Cardiac muscle cell (in vitro differentiated cells and primary cell): ENCODE data around the gene ZNF45. TPM values are rescaled to one million over a fixed set of nuclear protein-coding genes. Genes with fewer than 3 reads are reported as not detected.
A peak's percentile ranks its signal among the peaks of the same experiment; 100 is the strongest.
"Not testable (repeated sequence)": the region's sequence is repeated elsewhere in the genome, so short reads cannot be mapped to it uniquely, and the experiment has no call there.

Experiments
- DNase-seq, 2 donors: peaks; one replicate each; pipeline versions ENCODE4 v3.0.0 to v3.0.0-alpha.2; 2010 to 2017; ENCODE audit warnings: low read depth in 1 of 2, low spot score in 1 of 2
- H3K27ac ChIP-seq: fragments of 200-600 bp; sonication (generic); 2 replicates; pipeline ENCODE4 v1.5.1; 2016
- H3K27me3 ChIP-seq: fragments of 200-600 bp; sonication (generic); 2 replicates; pipeline ENCODE4 v1.6.0; 2016; ENCODE audit warnings: control low read depth
- H3K36me3 ChIP-seq: fragments of 200-600 bp; sonication (generic); 2 replicates; pipeline ENCODE4 v1.5.1; 2016; ENCODE audit warnings: control low read depth
- H3K4me1 ChIP-seq: fragments of 200-600 bp; sonication (generic); 2 replicates; pipeline ENCODE4 v1.8.1; 2017; ENCODE audit warnings: low read depth, mild to moderate bottlenecking, mixed run types
- H3K4me3 ChIP-seq: fragments of 200-600 bp; sonication (generic); 2 replicates; pipeline ENCODE4 v1.5.1; 2016; ENCODE audit warnings: mild to moderate bottlenecking
- H3K9me3 ChIP-seq: fragments of 200-600 bp; sonication (generic); 2 replicates; pipeline ENCODE4 v1.5.1; 2017; ENCODE audit warnings: low read depth, mild to moderate bottlenecking, control low read depth
- polyA plus RNA-seq: library from polyadenylated mRNA; unstranded; fragments of >200 nt; fragmentation: Nextera tagmentation; extraction: Ambion mirVana; gene quantifications from 2 replicates; pipeline ENCODE4 v1.2.1, GENCODE V29; 2016
- total RNA-seq: library from RNA; depleted of rRNA; stranded (reverse); fragments of >200 nt; gene quantifications from 2 replicates; pipeline ENCODE4 v1.2.3, GENCODE V29; 2016
- TF ChIP-seq, protein P1 (sequence below): IDR thresholded peaks from 2 replicates; pipeline ENCODE4 v1.5.1; 2012; ENCODE audit warnings: low read depth, mild to moderate bottlenecking, low read length

ZNF45 gene
- total and polyA plus RNA-seq, 2 experiments from 2014 or later: 7.9 to 14.3 TPM

DNA sequence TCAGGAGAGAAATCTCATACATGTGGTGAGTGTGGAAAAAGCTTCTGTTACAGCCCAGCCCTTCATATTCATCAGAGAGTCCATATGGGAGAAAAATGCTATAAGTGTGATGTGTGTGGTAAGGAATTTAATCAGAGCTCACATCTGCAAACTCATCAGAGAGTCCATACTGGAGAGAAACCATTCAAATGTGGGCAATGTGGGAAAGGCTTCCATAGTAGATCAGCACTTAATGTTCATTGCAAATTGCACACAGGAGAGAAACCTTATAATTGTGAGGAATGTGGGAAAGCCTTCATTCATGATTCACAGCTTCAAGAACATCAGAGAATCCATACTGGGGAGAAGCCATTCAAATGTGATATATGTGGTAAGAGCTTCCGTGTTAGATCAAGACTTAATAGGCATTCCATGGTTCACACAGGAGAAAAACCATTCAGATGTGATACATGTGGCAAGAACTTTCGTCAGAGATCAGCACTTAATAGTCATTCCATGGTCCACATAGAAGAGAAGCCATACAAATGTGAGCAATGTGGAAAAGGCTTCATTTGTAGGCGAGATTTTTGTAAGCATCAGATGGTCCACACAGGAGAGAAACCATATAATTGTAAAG, 31.1 kb upstream of the ZNF45 start:
- TF ChIP-seq, protein P1, sequence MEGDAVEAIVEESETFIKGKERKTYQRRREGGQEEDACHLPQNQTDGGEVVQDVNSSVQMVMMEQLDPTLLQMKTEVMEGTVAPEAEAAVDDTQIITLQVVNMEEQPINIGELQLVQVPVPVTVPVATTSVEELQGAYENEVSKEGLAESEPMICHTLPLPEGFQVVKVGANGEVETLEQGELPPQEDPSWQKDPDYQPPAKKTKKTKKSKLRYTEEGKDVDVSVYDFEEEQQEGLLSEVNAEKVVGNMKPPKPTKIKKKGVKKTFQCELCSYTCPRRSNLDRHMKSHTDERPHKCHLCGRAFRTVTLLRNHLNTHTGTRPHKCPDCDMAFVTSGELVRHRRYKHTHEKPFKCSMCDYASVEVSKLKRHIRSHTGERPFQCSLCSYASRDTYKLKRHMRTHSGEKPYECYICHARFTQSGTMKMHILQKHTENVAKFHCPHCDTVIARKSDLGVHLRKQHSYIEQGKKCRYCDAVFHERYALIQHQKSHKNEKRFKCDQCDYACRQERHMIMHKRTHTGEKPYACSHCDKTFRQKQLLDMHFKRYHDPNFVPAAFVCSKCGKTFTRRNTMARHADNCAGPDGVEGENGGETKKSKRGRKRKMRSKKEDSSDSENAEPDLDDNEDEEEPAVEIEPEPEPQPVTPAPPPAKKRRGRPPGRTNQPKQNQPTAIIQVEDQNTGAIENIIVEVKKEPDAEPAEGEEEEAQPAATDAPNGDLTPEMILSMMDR: no peak
- peak in 1 of 2 donors; percentile 2 for DNase-seq
- Histone ChIP-seq H3K27ac (no peak overlapping the region), H3K36me3 (peaks cover 31% of the 10 kb centered on the region), H3K9me3 (peaks cover 22% of the 10 kb centered on the region), H3K4me3 (no peak overlapping the region), H3K4me1 (no peaks in the 10 kb centered on the region), H3K27me3 (no peaks in the 10 kb centered on the region)

DNA sequence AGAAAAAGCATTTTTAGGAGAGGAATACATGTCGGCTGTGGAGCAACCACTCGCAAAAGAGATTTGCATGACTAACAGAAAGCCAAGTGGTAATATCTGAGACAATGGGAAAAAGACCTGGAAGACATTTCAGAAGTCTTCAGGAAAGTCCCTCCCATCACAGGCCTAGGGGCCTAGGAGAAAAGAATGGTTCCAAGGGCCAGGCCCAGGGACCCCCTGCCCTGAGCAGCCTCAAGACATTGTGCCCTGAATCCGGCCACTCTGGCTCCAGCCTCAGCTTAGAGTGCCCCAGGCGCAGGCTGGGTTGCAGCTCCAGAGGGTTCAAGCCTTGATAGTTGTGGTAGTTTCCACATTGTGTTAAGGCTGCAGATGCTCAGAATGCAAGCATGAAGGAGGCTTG, 25.3 kb upstream of the ZNF45 start:
- Histone ChIP-seq H3K9me3 (peaks cover 8% of the 10 kb centered on the region), H3K27ac (no peak overlapping the region), H3K27me3 (no peaks in the 10 kb centered on the region), H3K4me1 (no peaks in the 10 kb centered on the region), H3K36me3 (peaks cover 6% of the 10 kb centered on the region), H3K4me3 (no peak overlapping the region)
- no peak for DNase-seq
- TF ChIP-seq, protein P1: no peak

DNA sequence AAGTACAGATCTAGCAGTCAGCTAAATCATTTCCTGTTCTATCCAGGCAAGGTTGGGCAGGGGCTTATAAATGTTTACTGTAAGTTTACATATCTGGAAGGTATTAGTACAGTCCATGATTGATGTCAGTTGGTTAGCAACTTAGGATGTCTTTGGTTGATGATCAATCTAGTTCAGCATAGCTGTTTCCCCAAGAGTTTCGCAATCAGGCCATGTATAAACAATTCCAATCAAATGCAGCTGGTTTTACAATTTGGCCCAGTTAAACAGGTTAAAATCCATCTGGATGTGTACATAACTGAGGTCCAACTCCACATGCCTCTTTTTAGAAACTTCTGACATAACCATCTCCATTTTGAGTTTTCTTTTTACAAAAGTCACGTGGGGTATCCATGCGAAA, 22.8 kb upstream of the ZNF45 start:
- peak in 1 of 2 donors; percentile 15 for DNase-seq
- TF ChIP-seq, protein P1: no peak
- Histone ChIP-seq H3K27ac (no peak overlapping the region), H3K4me3 (no peak overlapping the region), H3K36me3 (no peaks in the 10 kb centered on the region), H3K4me1 (no peaks in the 10 kb centered on the region), H3K9me3 (peaks cover 3% of the 10 kb centered on the region), H3K27me3 (no peaks in the 10 kb centered on the region)

DNA sequence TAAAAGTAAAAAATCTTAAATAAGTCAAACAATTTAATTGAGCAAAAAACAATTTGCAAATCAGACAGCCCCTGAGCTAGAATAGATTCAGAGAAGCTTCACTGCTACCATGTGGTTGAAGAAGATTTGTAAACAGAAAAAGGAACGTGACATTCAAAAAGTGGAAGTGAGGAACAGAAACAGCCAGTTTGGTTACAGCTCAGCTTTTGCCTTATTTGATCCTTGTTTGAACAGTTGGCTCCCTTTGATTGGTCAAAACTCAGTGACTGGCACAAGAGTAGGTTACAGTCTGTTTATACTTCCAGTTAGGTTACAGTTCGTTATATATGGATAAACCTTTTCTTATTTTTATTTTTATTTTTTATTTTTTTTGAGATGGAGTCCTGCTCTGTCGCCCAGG, 21.7 kb upstream of the ZNF45 start:
- Histone ChIP-seq H3K4me1 (no peaks in the 10 kb centered on the region), H3K27ac (no peak overlapping the region), H3K27me3 (no peaks in the 10 kb centered on the region), H3K9me3 (no peaks in the 10 kb centered on the region), H3K4me3 (no peak overlapping the region), H3K36me3 (no peaks in the 10 kb centered on the region)
- DNase-seq: no peak
- TF ChIP-seq, protein P1: no peak

DNA sequence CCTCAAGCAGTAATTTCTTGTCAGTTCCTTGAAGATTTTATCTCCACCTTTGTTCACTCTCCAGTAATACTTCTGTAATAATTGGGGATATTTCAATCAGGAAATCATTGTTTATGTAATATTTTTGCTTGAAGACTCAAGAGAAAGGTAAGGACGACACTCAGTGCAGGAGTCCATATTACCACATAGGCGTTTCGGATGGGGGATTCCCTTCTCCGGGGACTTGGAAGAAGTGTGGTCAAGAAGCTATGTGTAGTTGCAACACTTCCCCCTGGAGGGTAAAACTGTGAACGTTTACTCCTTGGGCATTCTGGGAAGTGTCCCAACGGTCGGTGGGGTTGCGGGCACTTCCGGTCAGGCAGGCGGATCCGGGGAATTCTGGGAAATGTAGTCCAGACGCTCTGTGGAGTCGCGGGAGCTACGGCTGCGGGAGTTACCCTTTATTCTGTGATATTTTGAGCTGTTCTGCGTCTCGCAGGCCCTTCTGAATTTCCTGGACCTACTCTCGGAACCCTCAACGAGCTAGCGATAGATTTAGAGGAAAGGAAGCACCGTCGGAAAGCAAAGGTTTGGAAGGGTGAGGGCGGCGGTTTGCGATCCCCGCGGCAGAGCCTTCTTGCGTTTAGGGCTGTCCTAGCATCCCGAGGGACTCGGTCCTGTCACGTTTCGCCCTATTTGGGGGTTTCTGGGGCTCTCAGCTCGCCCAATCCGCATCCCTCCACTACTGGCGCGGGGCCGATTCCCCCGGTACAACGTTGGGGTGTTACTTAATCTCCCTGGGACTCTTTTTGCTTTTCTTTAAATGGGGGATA, 16.0 kb upstream of the ZNF45 start, which contains the start of gene ZNF221:
ZNF221 (plus strand) TSS at position 395 of the 812 bp plus-strand sequence. CDS start 11,499 bp downstream, outside the sequence.
- peak within 1 kb of the TSS; percentile 79 for H3K4me3 ChIP-seq
- H3K27ac ChIP-seq: peak within 1 kb of the TSS; percentile 70
- DNase-seq: peak; percentile 95 to 100
- H3K4me1 ChIP-seq: no peaks in the 10 kb centered on the region
- no peaks in the 10 kb centered on the region for H3K36me3 ChIP-seq
- H3K27me3 ChIP-seq: no peaks in the 10 kb centered on the region
- H3K9me3 ChIP-seq: no peaks in the 10 kb centered on the region
- TF ChIP-seq, protein P1: peak; percentile 36

DNA sequence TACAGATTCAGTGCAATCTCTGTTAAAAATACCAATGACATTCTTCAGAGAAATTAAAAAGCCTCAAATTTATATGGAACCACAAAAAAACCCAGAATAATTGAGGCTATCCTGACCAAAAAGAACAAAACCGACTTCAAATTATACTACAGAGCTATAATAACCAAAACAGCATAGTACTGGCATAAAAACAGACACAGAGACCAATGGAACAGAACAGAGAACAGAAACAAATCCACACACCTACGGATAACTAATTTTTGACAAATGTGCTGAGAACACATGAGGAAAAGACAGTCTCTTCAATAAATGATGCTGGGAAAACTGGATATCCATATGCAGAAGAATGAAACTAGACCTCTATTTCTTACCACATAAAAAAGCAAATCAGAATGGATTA, 14.7 kb upstream of the ZNF45 start:
- H3K4me3 ChIP-seq, H3K9me3 ChIP-seq, H3K27me3 ChIP-seq, H3K27ac ChIP-seq, H3K36me3 ChIP-seq, DNase-seq, H3K4me1 ChIP-seq: not testable (repeated sequence)

DNA sequence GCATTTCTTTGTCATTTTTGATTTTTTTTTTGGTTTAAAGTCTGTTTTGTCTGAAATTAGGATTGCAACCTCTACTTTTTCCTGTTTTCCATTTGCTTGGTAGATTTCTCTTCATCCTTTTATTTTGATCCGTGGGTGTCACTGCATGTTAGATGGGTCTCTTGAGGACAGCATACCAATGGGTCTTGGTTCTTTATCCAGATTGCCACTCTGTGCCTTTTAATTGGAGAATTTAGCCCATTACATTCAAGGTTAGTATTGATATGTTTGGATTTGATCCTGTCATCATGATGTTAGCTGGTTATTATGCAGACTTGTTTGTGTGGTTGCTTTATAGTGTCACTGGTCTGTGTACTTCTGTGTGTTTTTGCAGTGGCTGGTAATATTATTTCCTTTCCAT, 12.3 kb upstream of the ZNF45 start:
- H3K27me3 ChIP-seq, H3K36me3 ChIP-seq, H3K27ac ChIP-seq, DNase-seq, H3K4me1 ChIP-seq, H3K4me3 ChIP-seq, H3K9me3 ChIP-seq: not testable (repeated sequence)
